H1 (cell line): ENCODE measurements around the gene IFRD1. TPM values are rescaled to one million over a fixed set of nuclear protein-coding genes. Genes with fewer than 3 reads are reported as not detected.

Source experiments
- CTCF ChIA-PET: fragments of 300-600 bp; sonication (Branson Sonifier 250); formaldehyde crosslinking; loops from one replicate; lab custom pipeline; 2021; ENCODE audit not compliant: partially characterized antibody; lab: Charles Lee
- POLR2A ChIA-PET: fragments of 300-600 bp; sonication (Branson Sonifier 250); formaldehyde crosslinking; loops from one replicate; lab custom pipeline; 2021; ENCODE audit warnings: inconsistent platforms; ENCODE audit not compliant: partially characterized antibody; lab: Charles Lee
- DNase-seq, 2 experiments: peaks; one replicate each; pipeline versions ENCODE4 v3.0.0 to v3.0.0-alpha.2; 2010 to 2022; ENCODE audit warnings: low spot score in 2 of 2, low read depth in 1 of 2, mixed read lengths in 1 of 2
- FAIRE-seq: peaks from 2 replicates; lab custom pipeline; 2011; peaks lifted over from hg19 to GRCh38; lab: Jason Lieb, UNC
- H2AFZ ChIP-seq: 2 replicates; pipeline ENCODE4 v1.8.1; 2012; ENCODE audit warnings: low read length, inconsistent platforms
- H2AK5ac ChIP-seq: 2 replicates; pipeline ENCODE4 v1.6.1; 2013; ENCODE audit warnings: low read depth, low read length
- H2BK120ac ChIP-seq: replicated peaks from 2 replicates; pipeline ENCODE3; 2013; ENCODE audit warnings: low read depth, low read length, inconsistent platforms
- H2BK12ac ChIP-seq: 2 replicates; pipeline ENCODE4 v1.6.1; 2013; ENCODE audit warnings: low read depth, low read length
- H2BK15ac ChIP-seq: 2 replicates; pipeline ENCODE4 v1.6.1; 2013; ENCODE audit warnings: low read length
- H2BK20ac ChIP-seq: 2 replicates; pipeline ENCODE4 v1.6.1; 2013; ENCODE audit warnings: low read length
- H2BK5ac ChIP-seq: 2 replicates; pipeline ENCODE4 v1.6.1; 2013; ENCODE audit warnings: low read depth, low read length
- H3K14ac ChIP-seq: 2 replicates; pipeline ENCODE4 v1.6.1; 2013; ENCODE audit warnings: inconsistent platforms; ENCODE audit not compliant: insufficient read length
- H3K18ac ChIP-seq: 2 replicates; pipeline ENCODE4 v1.6.1; 2013; ENCODE audit warnings: low read length; ENCODE audit errors: extremely low read depth
- H3K23ac ChIP-seq: 2 replicates; pipeline ENCODE4 v1.6.1; 2013; ENCODE audit warnings: inconsistent platforms; ENCODE audit not compliant: insufficient read length
- H3K23me2 ChIP-seq: 2 replicates; pipeline ENCODE4 v1.6.1; 2013; ENCODE audit warnings: low read depth, low read length
- H3K27ac ChIP-seq: 2 replicates; pipeline ENCODE4 v1.6.1; 2011; ENCODE audit warnings: low read depth, low read length, inconsistent platforms
- H3K27me3 ChIP-seq, 4 experiments: replicated peaks in 1 of 4; 1 replicate in 1 of 4; 2 replicates in 3 of 4; pipeline versions ENCODE4 v1.6.1 to v1.8.1; 2011 to 2013; ENCODE audit warnings: low read length in 3 of 4, mild to moderate bottlenecking in 3 of 4, inconsistent platforms in 2 of 4, mixed read lengths in 2 of 4, moderate library complexity in 1 of 4; ENCODE audit not compliant: control insufficient read depth in 3 of 4, insufficient read depth in 3 of 4; ENCODE audit errors: extremely low read depth in 1 of 4
- H3K36me3 ChIP-seq, 4 experiments: 2 replicates each; pipeline versions ENCODE4 v1.6.1 to v1.8.1; 2011 to 2013; ENCODE audit warnings: mild to moderate bottlenecking in 4 of 4, low read length in 3 of 4, moderate library complexity in 2 of 4, control low read depth in 1 of 4, inconsistent platforms in 1 of 4; ENCODE audit not compliant: insufficient read depth in 4 of 4, control insufficient read depth in 2 of 4
- H3K4ac ChIP-seq: replicated peaks from 2 replicates; pipeline ENCODE3; 2013; ENCODE audit warnings: low read length, low read depth, mixed read lengths, inconsistent platforms; ENCODE audit not compliant: insufficient read length
- H3K4me1 ChIP-seq, 4 experiments: replicated peaks in 1 of 4; 1 replicate in 1 of 4; 2 replicates in 3 of 4; pipeline versions ENCODE4 v1.6.1 to v1.8.1; 2011 to 2013; ENCODE audit warnings: low read length in 3 of 4, inconsistent platforms in 2 of 4, mixed read lengths in 1 of 4; ENCODE audit not compliant: insufficient read depth in 4 of 4, control insufficient read depth in 3 of 4
- H3K4me2 ChIP-seq, 2 experiments: 2 replicates each; pipeline versions ENCODE4 v1.6.1 to v1.8.1; 2011 to 2013; ENCODE audit warnings: low read depth in 2 of 2, low read length in 2 of 2, control low read depth in 1 of 2, inconsistent platforms in 1 of 2, mild to moderate bottlenecking in 1 of 2; ENCODE audit not compliant: insufficient read depth in 1 of 2
- H3K4me3 ChIP-seq, 4 experiments: fragments of 200-600, 300-600 bp in 1 of 4; sonication (generic), shearing (Covaris generic), sonication (Bioruptor Twin) in 1 of 4; 2 replicates each; pipeline versions ENCODE4 v1.5.1 to v1.8.1; 2011 to 2016; ENCODE audit warnings: low read length in 4 of 4, low read depth in 3 of 4, control low read depth in 2 of 4, inconsistent platforms in 2 of 4, mild to moderate bottlenecking in 2 of 4, mixed read lengths in 1 of 4, moderate library complexity in 1 of 4; ENCODE audit not compliant: insufficient read depth in 2 of 4; ENCODE audit errors: extremely low read depth in 1 of 4
- H3K56ac ChIP-seq: replicated peaks from 2 replicates; pipeline ENCODE3; 2013; ENCODE audit warnings: low read depth, mild to moderate bottlenecking, mixed read lengths, low read length, inconsistent platforms; ENCODE audit not compliant: insufficient read length
- H3K79me1 ChIP-seq: 2 replicates; pipeline ENCODE4 v1.6.1; 2013; ENCODE audit warnings: low read depth, low read length, control low read depth
- H3K79me2 ChIP-seq, 2 experiments: 2 replicates each; pipeline versions ENCODE4 v1.6.1 to v1.8.1; 2012 to 2013; ENCODE audit warnings: low read length in 2 of 2, mild to moderate bottlenecking in 2 of 2, inconsistent platforms in 1 of 2; ENCODE audit not compliant: insufficient read depth in 2 of 2, control insufficient read depth in 1 of 2
- H3K9ac ChIP-seq, 4 experiments: replicated peaks in 1 of 4; 1 replicate in 1 of 4; 2 replicates in 3 of 4; pipeline versions ENCODE4 v1.6.1 to v1.8.1; 2011 to 2013; ENCODE audit warnings: low read depth in 3 of 4, low read length in 3 of 4, control low read depth in 2 of 4, mild to moderate bottlenecking in 2 of 4, moderate library complexity in 2 of 4, inconsistent platforms in 1 of 4; ENCODE audit errors: extremely low read depth in 1 of 4
- H3K9me3 ChIP-seq, 2 experiments: 2 replicates each; pipeline versions ENCODE4 v1.6.1 to v1.8.1; 2012 to 2013; ENCODE audit warnings: mild to moderate bottlenecking in 2 of 2, moderate library complexity in 2 of 2, control low read depth in 1 of 2, inconsistent platforms in 1 of 2, low read depth in 1 of 2, low read length in 1 of 2, mixed read lengths in 1 of 2; ENCODE audit not compliant: insufficient read depth in 2 of 2
- H4K20me1 ChIP-seq, 2 experiments: replicated peaks in 1 of 2; 2 replicates each; pipeline versions ENCODE3 to v1.8.1; 2011 to 2013; ENCODE audit warnings: inconsistent platforms in 2 of 2, low read length in 2 of 2, mild to moderate bottlenecking in 1 of 2; ENCODE audit not compliant: insufficient read depth in 2 of 2, control insufficient read depth in 1 of 2
- H4K5ac ChIP-seq: 2 replicates; pipeline ENCODE4 v1.6.1; 2013; ENCODE audit warnings: low read length, low read depth, mixed read lengths, inconsistent platforms; ENCODE audit not compliant: insufficient read length
- H4K8ac ChIP-seq: 2 replicates; pipeline ENCODE4 v1.8.0; 2013; ENCODE audit warnings: mild to moderate bottlenecking, moderate library complexity, low read length, inconsistent platforms; ENCODE audit not compliant: insufficient read depth; ENCODE audit errors: extremely low read depth
- H4K91ac ChIP-seq: replicated peaks from 2 replicates; pipeline ENCODE3; 2013; ENCODE audit warnings: low read length, mixed read lengths, inconsistent platforms; ENCODE audit not compliant: insufficient read length
- ASH2L ChIP-seq: fragments of 200-600, 300-600 bp; sonication (generic); IDR thresholded peaks from one replicate; pipeline ENCODE4 v1.7.1; 2017; ENCODE audit warnings: low read length
- CEBPB ChIP-seq: IDR thresholded peaks from 2 replicates; pipeline ENCODE4 v1.6.1; 2012; ENCODE audit warnings: low read depth, low read length
- CHD2 ChIP-seq: IDR thresholded peaks from 2 replicates; pipeline ENCODE4 v1.6.1; 2012; ENCODE audit warnings: low read length, improper control_type of control experiment
- CREB1 ChIP-seq: IDR thresholded peaks from 2 replicates; pipeline ENCODE4 v1.6.1; 2012; ENCODE audit warnings: inconsistent platforms
- EZH2 ChIP-seq: fragments of 200-600 bp; sonication (generic); IDR thresholded peaks from 2 replicates; pipeline ENCODE4 v1.7.1; 2012; ENCODE audit warnings: low read depth, mild to moderate bottlenecking, moderate library complexity, low read length, inconsistent platforms; ENCODE audit not compliant: severe bottlenecking
- MAX ChIP-seq: IDR thresholded peaks from 2 replicates; pipeline ENCODE4 v1.6.1; 2012; ENCODE audit warnings: inconsistent platforms
- POLR2AphosphoS5 ChIP-seq: IDR thresholded peaks from 2 replicates; pipeline ENCODE4 v1.6.1; 2011; ENCODE audit warnings: low read depth, low read length
- RXRA ChIP-seq: IDR thresholded peaks from 2 replicates; pipeline ENCODE4 v1.6.1; 2011; ENCODE audit warnings: low read depth, mild to moderate bottlenecking, low read length, moderate library complexity; ENCODE audit not compliant: insufficient read depth
- SIRT6 ChIP-seq: IDR thresholded peaks from one replicate; pipeline ENCODE4 v1.7.1; 2012; ENCODE audit warnings: low read length, inconsistent platforms
- SIX5 ChIP-seq: IDR thresholded peaks from 2 replicates; pipeline ENCODE4 v1.6.1; 2011; ENCODE audit warnings: mild to moderate bottlenecking, low read depth, low read length
- TAF1 ChIP-seq: IDR thresholded peaks from 2 replicates; pipeline ENCODE4 v1.6.1; 2011; ENCODE audit warnings: mild to moderate bottlenecking, low read depth, low read length
- TAF7 ChIP-seq: optimal IDR thresholded peaks from 2 replicates; pipeline ENCODE3; 2011; ENCODE audit warnings: low read depth, mild to moderate bottlenecking, inconsistent platforms, low read length, moderate library complexity, borderline replicate concordance
- TCF12 ChIP-seq: IDR thresholded peaks from 2 replicates; pipeline ENCODE4 v1.6.1; 2011; ENCODE audit warnings: low read depth, mild to moderate bottlenecking, low read length
- YY1 ChIP-seq: IDR thresholded peaks from 2 replicates; pipeline ENCODE4 v1.6.1; 2011; ENCODE audit warnings: low read depth, mild to moderate bottlenecking, low read length
- ZNF274 ChIP-seq: IDR thresholded peaks from 2 replicates; pipeline ENCODE4 v1.7.0; 2012; ENCODE audit warnings: low read length, borderline replicate concordance; ENCODE audit errors: extremely low read depth
- WGBS, 2 experiments: shearing (Covaris generic) in 1 of 2; methylation state at CpG; one replicate each; pipeline versions ENCODE4 v1.1.6 to v1.1.7; 2013 to 2015; ENCODE audit warnings: low lambda C conversion rate in 2 of 2, mixed read lengths in 2 of 2, inconsistent platforms in 1 of 2, low coverage in 1 of 2, missing lambda C conversion rate in 1 of 2; ENCODE audit not compliant: insufficient replicate concordance in 2 of 2, insufficient coverage in 1 of 2, insufficient read length in 1 of 2; ENCODE audit errors: extremely low coverage in 1 of 2, missing lambda C conversion rate in 1 of 2; 5-methylcytosine and 5-hydroxymethylcytosine counted together
- polyA plus RNA-seq, 7 experiments: library from polyadenylated mRNA; depleted of rRNA in 3 of 7; stranded (reverse) in 5 of 7; unstranded in 2 of 7; fragments of >200 nt in 5 of 7; fragments of 200-250 nt in 2 of 7; gene quantifications; 1 replicate in 5 of 7; 2 replicates in 1 of 7; 4 replicates in 1 of 7; pipeline versions ENCODE4 v1.2.1 to v1.2.3, GENCODE V29; 2011 to 2013; ENCODE audit warnings: missing spikeins in 2 of 7, mixed read lengths in 2 of 7
- total RNA-seq: library from RNA; stranded (reverse); fragmentation: NEBNext Ultra II Directional; extraction: Animal tissue kit (Norgen Biotek cat#: 25700); gene quantifications from 2 replicates; pipeline ENCODE4 v1.2.1, GENCODE V29; 2021

IFRD1 gene
- total and polyA plus RNA-seq, 2 of the 8 experiments (the other 6 are each of a cell fraction or from before 2014, with no cell fraction given): 23.0 to 50.4 TPM

GRCh38 chr7:112416127-112416526 is 34.1 kb upstream of the IFRD1 start:
- H3K27me3 ChIP-seq: no peaks in the 10 kb centered on the region
- H2BK120ac ChIP-seq: no peak overlapping the region
- 0 out of 4 replicates have a peak, but pooled peaks cover 0 to 2% of the 10 kb centered on the region in 2 experiments for H3K9me3 ChIP-seq
- H3K56ac ChIP-seq: no peak overlapping the region
- no peak overlapping the region for H3K27ac ChIP-seq
- H2AFZ ChIP-seq: no peak overlapping the region
- no peak overlapping the region for H3K4me2 ChIP-seq
- H2BK12ac ChIP-seq: peak overlapping the region; percentile 46; the same call in 1 of the 2 replicates
- no peaks in the 10 kb centered on the region for H4K20me1 ChIP-seq
- H3K4me3 ChIP-seq: no peak overlapping the region
- FAIRE-seq (no peak), DNase-seq (no peak)
- ChIA-PET POLR2A (interaction anchor here (1.8 kb wide), 1 partner anchor 34 kb away, joined by 6 read pairs; the partner anchor contains the start of gene IFRD1), CTCF (interaction anchor here (0.6 to 1.9 kb wide), 8 partner anchors 12 to 660 kb away, joined by 3 to 6 read pairs (median 3); no protein-coding TSS in a partner anchor)
- H3K4ac ChIP-seq: no peak overlapping the region
- no peaks in the 10 kb centered on the region for H3K36me3 ChIP-seq
- 0 out of 2 replicates have a peak overlapping the region, but pooled peaks have one; percentile 31 for H2BK5ac ChIP-seq
- no peaks in the 10 kb centered on the region for H3K79me1 ChIP-seq
- WGBS, 2 experiments: 91% methylated on average over 4 of the region's 4 CpGs; no CpG with 5 or more reads in 1 of the 2 experiments
- no peak overlapping the region for H2BK15ac ChIP-seq
- no peak overlapping the region for H3K23ac ChIP-seq
- H3K9ac ChIP-seq: no peak overlapping the region
- no peaks in the 10 kb centered on the region for H3K23me2 ChIP-seq
- H4K91ac ChIP-seq: no peak overlapping the region
- H3K18ac ChIP-seq: no peak overlapping the region
- no peak overlapping the region for H4K5ac ChIP-seq
- peak overlapping the region; percentile 89; the same call in 1 of the 2 replicates for H2BK20ac ChIP-seq
- no peak overlapping the region for H2AK5ac ChIP-seq
- no peak overlapping the region for H4K8ac ChIP-seq
- H3K79me2 ChIP-seq: no peaks in the 10 kb centered on the region
- no peak overlapping the region for H3K14ac ChIP-seq
- H3K4me1 ChIP-seq: peaks cover 0 to 4% (median 2%) of the 10 kb centered on the region in 4 experiments; a peak in 3 of 7 replicates
- TF ChIP-seq RXRA: no peak
- TF ChIP-seq YY1: no peak
- no peak for TF ChIP-seq SIX5
- no peak for TF ChIP-seq TCF12
- TF ChIP-seq EZH2: no peak
- TF ChIP-seq POLR2AphosphoS5: no peak
- TF ChIP-seq TAF1: no peak
- TF ChIP-seq MAX: no peak
- TF ChIP-seq CREB1: no peak
- no peak for TF ChIP-seq CEBPB
- no peak for TF ChIP-seq ASH2L
- no peak for TF ChIP-seq SIRT6
- no peak for TF ChIP-seq CHD2
- no peak for TF ChIP-seq ZNF274
- no peak for TF ChIP-seq TAF7
